Measurements from ENCODE around the gene GJB6.

Gene GJB6

DNA sequence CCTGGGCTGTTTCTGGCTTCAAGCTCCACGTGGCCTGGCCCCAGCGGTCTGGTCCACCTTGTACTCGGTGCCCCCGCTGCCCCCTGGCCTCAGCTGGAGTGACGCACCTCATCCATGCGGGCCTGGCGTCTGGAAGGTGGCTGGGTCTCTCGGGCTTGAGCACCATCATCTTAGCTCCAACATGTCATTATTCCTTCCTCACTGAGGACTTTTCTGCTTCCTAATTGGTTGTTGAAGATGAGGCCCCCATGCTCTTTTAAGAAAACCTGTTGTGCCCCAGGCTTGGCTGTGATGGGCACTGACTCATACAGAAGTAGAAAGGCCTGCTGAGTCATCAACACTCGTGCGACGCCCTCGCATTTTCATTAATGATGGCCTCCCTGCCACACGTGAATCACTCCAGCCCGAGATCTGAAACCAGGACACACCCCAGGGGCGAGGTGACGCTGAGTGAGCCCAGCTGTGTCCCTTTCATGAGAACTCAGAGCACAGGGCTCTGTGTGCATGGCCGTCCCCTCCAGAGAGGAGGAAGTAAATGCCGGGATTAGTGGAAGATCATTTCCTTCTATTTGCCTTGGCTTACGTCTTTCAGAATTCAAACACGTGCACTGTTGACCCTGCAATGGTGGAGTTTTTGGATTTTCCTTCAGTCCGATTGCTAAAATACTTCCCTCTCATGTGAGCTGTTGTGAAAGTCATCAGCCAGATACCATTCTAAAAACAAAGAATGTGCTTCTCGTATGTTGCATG is 57.3 kb downstream of the GJB6 start:
- peaks cover 8% of the 10 kb centered on the region for H3K4me1 ChIP-seq (ENCODE audit: insufficient read depth, low read length)
- no peak overlapping the region for H2AFZ ChIP-seq (ENCODE audit: low read depth, low read length)
- H3K27me3 ChIP-seq (ENCODE audit: insufficient read depth, low read length) = peaks cover 52% of the 10 kb centered on the region
- H3K9me3 ChIP-seq (ENCODE audit: low read length) = no peaks in the 10 kb centered on the region
- H3K36me3 ChIP-seq (ENCODE audit: insufficient read depth, low read length) = no peaks in the 10 kb centered on the region
- H3K4me3 ChIP-seq (ENCODE audit: low read length) = no peak overlapping the region

DNA sequence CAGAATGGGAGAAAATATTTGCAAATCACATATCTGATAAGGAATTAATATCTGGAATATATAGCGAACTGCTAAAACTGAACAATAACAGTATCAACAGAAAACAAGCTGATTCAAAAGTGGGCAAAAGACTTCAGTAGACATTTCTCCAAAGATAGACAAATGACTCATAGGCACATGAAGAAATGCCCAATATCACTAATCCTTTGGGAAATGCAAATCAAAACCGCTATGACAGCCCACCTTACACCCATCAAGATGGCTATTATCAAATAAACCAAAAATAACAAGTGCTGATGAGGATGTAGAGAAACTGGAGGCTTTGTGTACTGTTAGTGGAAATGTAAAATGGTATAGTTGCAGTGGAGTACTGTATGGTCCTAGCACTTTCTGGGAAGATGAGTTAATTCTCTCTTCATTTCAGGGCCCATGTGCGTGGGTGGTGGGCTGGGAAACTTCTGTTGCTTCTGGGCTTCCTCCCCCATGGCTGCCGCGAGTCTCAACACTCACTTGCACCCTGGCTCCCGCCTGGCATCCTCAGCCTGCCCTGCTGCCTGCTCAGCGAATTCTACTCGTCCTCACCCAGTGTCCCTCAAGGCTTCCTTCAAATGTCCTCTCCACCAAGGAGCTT is 58.9 kb downstream of the GJB6 start:
- peaks cover 52% of the 10 kb centered on the region for H3K27me3 ChIP-seq (ENCODE audit: insufficient read depth, low read length)
- H3K9me3 ChIP-seq (ENCODE audit: low read length) = no peaks in the 10 kb centered on the region
- H3K4me3 ChIP-seq (ENCODE audit: low read length) = no peak overlapping the region
- H3K36me3 ChIP-seq (ENCODE audit: insufficient read depth, low read length) = no peaks in the 10 kb centered on the region
- H3K4me1 ChIP-seq (ENCODE audit: insufficient read depth, low read length) = peaks cover 8% of the 10 kb centered on the region
- H2AFZ ChIP-seq (ENCODE audit: low read depth, low read length) = no peak overlapping the region
